HEK293 (cell line): Measurements from ENCODE around the gene MOSPD3.

Experiments used
- HOXC10 ChIP-seq: sonication (generic); formaldehyde crosslinking; IDR thresholded peaks from 2 replicates; pipeline ENCODE4 v1.8.1; 2023; ENCODE audit warnings: mild to moderate bottlenecking, missing genetic modification reagents
- KLF16 ChIP-seq: fragments of 450-650 bp; formaldehyde crosslinking; IDR thresholded peaks from 2 replicates; pipeline ENCODE4 v1.5.1; 2017; ENCODE audit warnings: missing biosample characterization, missing genetic modification characterization
- KLF7 ChIP-seq: fragments of 450-650 bp; formaldehyde crosslinking; IDR thresholded peaks from 2 replicates; pipeline ENCODE4 v1.5.1; 2016; ENCODE audit warnings: missing biosample characterization, missing genetic modification characterization, borderline replicate concordance
- MYNN ChIP-seq: fragments of 450-650 bp; formaldehyde crosslinking; IDR thresholded peaks from 2 replicates; pipeline ENCODE4 v1.5.1; 2016; ENCODE audit warnings: missing biosample characterization, missing genetic modification characterization, borderline replicate concordance
- ZEB2 ChIP-seq: fragments of 450-650 bp; formaldehyde crosslinking; IDR thresholded peaks from 2 replicates; pipeline ENCODE4 v1.5.1; 2016; ENCODE audit warnings: missing biosample characterization, missing genetic modification characterization
- ZNF121 ChIP-seq: fragments of 450-650 bp; formaldehyde crosslinking; IDR thresholded peaks from 2 replicates; pipeline ENCODE4 v1.5.1; 2016; ENCODE audit warnings: missing biosample characterization, missing genetic modification characterization
- ZNF140 ChIP-seq: fragments of 450-650 bp; formaldehyde crosslinking; IDR thresholded peaks from 2 replicates; pipeline ENCODE4 v1.5.1; 2016; ENCODE audit warnings: missing biosample characterization, missing genetic modification characterization
- ZNF16 ChIP-seq: fragments of 450-650 bp; formaldehyde crosslinking; IDR thresholded peaks from 2 replicates; pipeline ENCODE4 v1.5.1; 2016; ENCODE audit warnings: low read depth, missing biosample characterization, missing genetic modification characterization
- ZNF202 ChIP-seq: fragments of 450-650 bp; formaldehyde crosslinking; IDR thresholded peaks from 2 replicates; pipeline ENCODE4 v1.5.1; 2016; ENCODE audit warnings: missing biosample characterization, missing genetic modification characterization, borderline replicate concordance
- ZNF211 ChIP-seq: fragments of 450-650 bp; formaldehyde crosslinking; IDR thresholded peaks from 2 replicates; pipeline ENCODE4 v1.5.1; 2016; ENCODE audit warnings: low read depth, missing biosample characterization, missing genetic modification characterization
- ZNF239 ChIP-seq: fragments of 450-650 bp; formaldehyde crosslinking; IDR thresholded peaks from 2 replicates; pipeline ENCODE4 v1.5.1; 2016; ENCODE audit warnings: missing biosample characterization, missing genetic modification characterization
- ZNF394 ChIP-seq: fragments of 450-650 bp; formaldehyde crosslinking; IDR thresholded peaks from 2 replicates; pipeline ENCODE4 v1.5.1; 2016; ENCODE audit warnings: missing biosample characterization, missing genetic modification characterization, mild to moderate bottlenecking, moderate library complexity, borderline replicate concordance
- ZNF501 ChIP-seq: fragments of 450-650 bp; formaldehyde crosslinking; IDR thresholded peaks from 2 replicates; pipeline ENCODE4 v1.5.1; 2016; ENCODE audit warnings: missing biosample characterization, missing genetic modification characterization
- ZNF510 ChIP-seq: fragments of 450-650 bp; formaldehyde crosslinking; IDR thresholded peaks from 2 replicates; pipeline ENCODE4 v1.5.1; 2018; ENCODE audit warnings: mild to moderate bottlenecking, missing genetic modification characterization, missing biosample characterization; ENCODE audit not compliant: insufficient replicate concordance
- ZNF561 ChIP-seq: fragments of 450-650 bp; IDR thresholded peaks from 2 replicates; pipeline ENCODE4 v1.5.1; 2018; ENCODE audit warnings: missing biosample characterization, missing genetic modification characterization, borderline replicate concordance
- ZNF747 ChIP-seq: fragments of 450-650 bp; formaldehyde crosslinking; IDR thresholded peaks from 2 replicates; pipeline ENCODE4 v1.5.1; 2016; ENCODE audit warnings: missing biosample characterization, missing genetic modification characterization
- ZSCAN16 ChIP-seq: fragments of 450-650 bp; formaldehyde crosslinking; IDR thresholded peaks from 2 replicates; pipeline ENCODE4 v1.5.1; 2016; ENCODE audit warnings: missing biosample characterization, missing genetic modification characterization
- TF ChIP-seq, protein P1 (sequence below): fragments of 450-650 bp; formaldehyde crosslinking; IDR thresholded peaks from 2 replicates; pipeline ENCODE4 v1.5.1; 2016; ENCODE audit warnings: missing biosample characterization, missing genetic modification characterization, low read depth
- TF ChIP-seq, protein P2 (sequence below): fragments of 450-650 bp; formaldehyde crosslinking; IDR thresholded peaks from 2 replicates; pipeline ENCODE4 v1.5.1; 2017; ENCODE audit warnings: missing biosample characterization, mild to moderate bottlenecking, missing genetic modification characterization, moderate library complexity
- TF ChIP-seq, protein P3 (sequence below): fragments of 450-650 bp; formaldehyde crosslinking; IDR thresholded peaks from 2 replicates; pipeline ENCODE4 v1.5.1; 2016; ENCODE audit warnings: missing biosample characterization, missing genetic modification characterization
- TF ChIP-seq, protein P4 (sequence below): sonication (generic); formaldehyde crosslinking; IDR thresholded peaks from 2 replicates; pipeline ENCODE4 v1.8.1; 2022; ENCODE audit warnings: mild to moderate bottlenecking, moderate library complexity, missing genetic modification reagents
- TF ChIP-seq, protein P5 (sequence below): fragments of 450-650 bp; formaldehyde crosslinking; conservative IDR thresholded peaks from 2 replicates; pipeline ENCODE4 v1.5.1; 2016; ENCODE audit warnings: low read depth, missing biosample characterization, missing genetic modification characterization
- TF ChIP-seq, protein P6 (sequence below): fragments of 450-650 bp; formaldehyde crosslinking; IDR thresholded peaks from 2 replicates; pipeline ENCODE4 v1.5.1; 2017; ENCODE audit warnings: missing biosample characterization, missing genetic modification characterization

Gene MOSPD3

DNA sequence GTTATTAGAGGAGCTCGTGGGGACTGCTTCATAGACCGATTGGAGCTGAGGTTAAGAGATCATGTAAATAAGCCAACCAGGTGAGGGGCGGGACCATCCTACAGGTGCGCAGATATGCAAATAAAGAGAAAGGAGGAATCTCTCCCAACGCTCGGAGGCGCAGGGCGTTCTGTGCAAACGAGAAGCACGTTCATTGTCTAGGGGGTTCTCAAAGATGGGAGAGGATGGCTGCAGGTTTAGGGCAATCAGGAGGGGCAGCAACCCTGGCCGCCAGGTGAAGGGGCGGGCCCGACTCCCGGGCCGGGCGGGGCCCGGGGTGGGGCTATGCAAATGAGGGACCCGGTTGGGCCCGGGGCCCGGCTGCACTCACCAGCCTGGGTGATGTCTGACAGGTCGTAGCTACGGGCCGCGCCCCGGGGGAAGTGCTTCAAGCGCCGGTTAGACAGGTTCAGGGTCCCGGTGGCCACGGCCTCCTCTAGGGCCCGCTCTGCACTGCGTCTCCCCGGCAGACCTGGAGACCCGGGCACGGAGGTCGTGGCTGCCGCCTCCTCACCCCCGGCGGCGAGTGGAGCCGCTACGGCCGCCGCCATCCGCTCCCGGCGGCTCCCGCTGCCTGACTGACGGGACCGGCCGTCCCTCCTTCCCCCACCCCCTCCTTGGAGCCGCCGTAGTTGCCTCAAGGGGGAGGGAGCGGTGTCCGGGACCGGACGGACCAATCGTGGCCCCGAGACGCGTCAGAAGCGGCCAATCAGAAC lies 26.7 kb upstream of the MOSPD3 start, which contains the start of gene LRCH4 (continued):
- no peak for TF ChIP-seq HOXC10 (CRISPR knock-in tag)
- TF ChIP-seq, protein P1, sequence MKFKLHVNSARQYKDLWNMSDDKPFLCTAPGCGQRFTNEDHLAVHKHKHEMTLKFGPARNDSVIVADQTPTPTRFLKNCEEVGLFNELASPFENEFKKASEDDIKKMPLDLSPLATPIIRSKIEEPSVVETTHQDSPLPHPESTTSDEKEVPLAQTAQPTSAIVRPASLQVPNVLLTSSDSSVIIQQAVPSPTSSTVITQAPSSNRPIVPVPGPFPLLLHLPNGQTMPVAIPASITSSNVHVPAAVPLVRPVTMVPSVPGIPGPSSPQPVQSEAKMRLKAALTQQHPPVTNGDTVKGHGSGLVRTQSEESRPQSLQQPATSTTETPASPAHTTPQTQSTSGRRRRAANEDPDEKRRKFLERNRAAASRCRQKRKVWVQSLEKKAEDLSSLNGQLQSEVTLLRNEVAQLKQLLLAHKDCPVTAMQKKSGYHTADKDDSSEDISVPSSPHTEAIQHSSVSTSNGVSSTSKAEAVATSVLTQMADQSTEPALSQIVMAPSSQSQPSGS = no peak
- TF ChIP-seq KLF7 (tag by site-specific recombination) = 0 out of 2 replicates have a peak, but pooled peaks have one; percentile 65
- TF ChIP-seq, protein P2, sequence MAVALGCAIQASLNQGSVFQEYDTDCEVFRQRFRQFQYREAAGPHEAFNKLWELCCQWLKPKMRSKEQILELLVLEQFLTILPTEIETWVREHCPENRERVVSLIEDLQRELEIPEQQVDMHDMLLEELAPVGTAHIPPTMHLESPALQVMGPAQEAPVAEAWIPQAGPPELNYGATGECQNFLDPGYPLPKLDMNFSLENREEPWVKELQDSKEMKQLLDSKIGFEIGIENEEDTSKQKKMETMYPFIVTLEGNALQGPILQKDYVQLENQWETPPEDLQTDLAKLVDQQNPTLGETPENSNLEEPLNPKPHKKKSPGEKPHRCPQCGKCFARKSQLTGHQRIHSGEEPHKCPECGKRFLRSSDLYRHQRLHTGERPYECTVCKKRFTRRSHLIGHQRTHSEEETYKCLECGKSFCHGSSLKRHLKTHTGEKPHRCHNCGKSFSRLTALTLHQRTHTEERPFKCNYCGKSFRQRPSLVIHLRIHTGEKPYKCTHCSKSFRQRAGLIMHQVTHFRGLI (tag by site-specific recombination) = peak; percentile 64; the same call in 1 of the 2 replicates
- TF ChIP-seq ZNF239 = peak; percentile 69; the same call in 1 of the 2 replicates
- TF ChIP-seq ZNF510 = no peak
- TF ChIP-seq ZNF501 (tag by site-specific recombination) = peak; percentile 98
- no peak for TF ChIP-seq ZNF121 (tag by site-specific recombination)
- peak; percentile 75; the same call in 1 of the 2 replicates for TF ChIP-seq ZNF394
- TF ChIP-seq, protein P3, sequence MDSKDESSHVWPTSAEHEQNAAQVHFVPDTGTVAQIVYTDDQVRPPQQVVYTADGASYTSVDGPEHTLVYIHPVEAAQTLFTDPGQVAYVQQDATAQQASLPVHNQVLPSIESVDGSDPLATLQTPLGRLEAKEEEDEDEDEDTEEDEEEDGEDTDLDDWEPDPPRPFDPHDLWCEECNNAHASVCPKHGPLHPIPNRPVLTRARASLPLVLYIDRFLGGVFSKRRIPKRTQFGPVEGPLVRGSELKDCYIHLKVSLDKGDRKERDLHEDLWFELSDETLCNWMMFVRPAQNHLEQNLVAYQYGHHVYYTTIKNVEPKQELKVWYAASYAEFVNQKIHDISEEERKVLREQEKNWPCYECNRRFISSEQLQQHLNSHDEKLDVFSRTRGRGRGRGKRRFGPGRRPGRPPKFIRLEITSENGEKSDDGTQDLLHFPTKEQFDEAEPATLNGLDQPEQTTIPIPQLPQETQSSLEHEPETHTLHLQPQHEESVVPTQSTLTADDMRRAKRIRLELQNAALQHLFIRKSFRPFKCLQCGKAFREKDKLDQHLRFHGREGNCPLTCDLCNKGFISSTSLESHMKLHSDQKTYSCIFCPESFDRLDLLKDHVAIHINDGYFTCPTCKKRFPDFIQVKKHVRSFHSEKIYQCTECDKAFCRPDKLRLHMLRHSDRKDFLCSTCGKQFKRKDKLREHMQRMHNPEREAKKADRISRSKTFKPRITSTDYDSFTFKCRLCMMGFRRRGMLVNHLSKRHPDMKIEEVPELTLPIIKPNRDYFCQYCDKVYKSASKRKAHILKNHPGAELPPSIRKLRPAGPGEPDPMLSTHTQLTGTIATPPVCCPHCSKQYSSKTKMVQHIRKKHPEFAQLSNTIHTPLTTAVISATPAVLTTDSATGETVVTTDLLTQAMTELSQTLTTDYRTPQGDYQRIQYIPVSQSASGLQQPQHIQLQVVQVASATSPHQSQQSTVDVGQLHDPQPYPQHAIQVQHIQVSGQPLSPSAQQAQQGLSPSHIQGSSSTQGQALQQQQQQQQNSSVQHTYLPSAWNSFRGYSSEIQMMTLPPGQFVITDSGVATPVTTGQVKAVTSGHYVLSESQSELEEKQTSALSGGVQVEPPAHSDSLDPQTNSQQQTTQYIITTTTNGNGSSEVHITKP (tag by site-specific recombination) = no peak
- TF ChIP-seq, protein P4, sequence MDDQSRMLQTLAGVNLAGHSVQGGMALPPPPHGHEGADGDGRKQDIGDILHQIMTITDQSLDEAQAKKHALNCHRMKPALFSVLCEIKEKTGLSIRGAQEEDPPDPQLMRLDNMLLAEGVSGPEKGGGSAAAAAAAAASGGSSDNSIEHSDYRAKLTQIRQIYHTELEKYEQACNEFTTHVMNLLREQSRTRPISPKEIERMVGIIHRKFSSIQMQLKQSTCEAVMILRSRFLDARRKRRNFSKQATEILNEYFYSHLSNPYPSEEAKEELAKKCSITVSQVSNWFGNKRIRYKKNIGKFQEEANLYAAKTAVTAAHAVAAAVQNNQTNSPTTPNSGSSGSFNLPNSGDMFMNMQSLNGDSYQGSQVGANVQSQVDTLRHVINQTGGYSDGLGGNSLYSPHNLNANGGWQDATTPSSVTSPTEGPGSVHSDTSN (CRISPR knock-in tag) = no peak
- TF ChIP-seq ZNF202 (tag by site-specific recombination) = no peak
- peak; percentile 96 for TF ChIP-seq KLF16 (tag by site-specific recombination)
- no peak for TF ChIP-seq ZNF747 (tag by site-specific recombination)
- no peak for TF ChIP-seq ZNF16 (tag by site-specific recombination)
- TF ChIP-seq ZNF211 (tag by site-specific recombination) = no peak
- TF ChIP-seq ZNF561 (tag by site-specific recombination) = no peak; the same call in 1 of the 2 replicates
- TF ChIP-seq, protein P5, sequence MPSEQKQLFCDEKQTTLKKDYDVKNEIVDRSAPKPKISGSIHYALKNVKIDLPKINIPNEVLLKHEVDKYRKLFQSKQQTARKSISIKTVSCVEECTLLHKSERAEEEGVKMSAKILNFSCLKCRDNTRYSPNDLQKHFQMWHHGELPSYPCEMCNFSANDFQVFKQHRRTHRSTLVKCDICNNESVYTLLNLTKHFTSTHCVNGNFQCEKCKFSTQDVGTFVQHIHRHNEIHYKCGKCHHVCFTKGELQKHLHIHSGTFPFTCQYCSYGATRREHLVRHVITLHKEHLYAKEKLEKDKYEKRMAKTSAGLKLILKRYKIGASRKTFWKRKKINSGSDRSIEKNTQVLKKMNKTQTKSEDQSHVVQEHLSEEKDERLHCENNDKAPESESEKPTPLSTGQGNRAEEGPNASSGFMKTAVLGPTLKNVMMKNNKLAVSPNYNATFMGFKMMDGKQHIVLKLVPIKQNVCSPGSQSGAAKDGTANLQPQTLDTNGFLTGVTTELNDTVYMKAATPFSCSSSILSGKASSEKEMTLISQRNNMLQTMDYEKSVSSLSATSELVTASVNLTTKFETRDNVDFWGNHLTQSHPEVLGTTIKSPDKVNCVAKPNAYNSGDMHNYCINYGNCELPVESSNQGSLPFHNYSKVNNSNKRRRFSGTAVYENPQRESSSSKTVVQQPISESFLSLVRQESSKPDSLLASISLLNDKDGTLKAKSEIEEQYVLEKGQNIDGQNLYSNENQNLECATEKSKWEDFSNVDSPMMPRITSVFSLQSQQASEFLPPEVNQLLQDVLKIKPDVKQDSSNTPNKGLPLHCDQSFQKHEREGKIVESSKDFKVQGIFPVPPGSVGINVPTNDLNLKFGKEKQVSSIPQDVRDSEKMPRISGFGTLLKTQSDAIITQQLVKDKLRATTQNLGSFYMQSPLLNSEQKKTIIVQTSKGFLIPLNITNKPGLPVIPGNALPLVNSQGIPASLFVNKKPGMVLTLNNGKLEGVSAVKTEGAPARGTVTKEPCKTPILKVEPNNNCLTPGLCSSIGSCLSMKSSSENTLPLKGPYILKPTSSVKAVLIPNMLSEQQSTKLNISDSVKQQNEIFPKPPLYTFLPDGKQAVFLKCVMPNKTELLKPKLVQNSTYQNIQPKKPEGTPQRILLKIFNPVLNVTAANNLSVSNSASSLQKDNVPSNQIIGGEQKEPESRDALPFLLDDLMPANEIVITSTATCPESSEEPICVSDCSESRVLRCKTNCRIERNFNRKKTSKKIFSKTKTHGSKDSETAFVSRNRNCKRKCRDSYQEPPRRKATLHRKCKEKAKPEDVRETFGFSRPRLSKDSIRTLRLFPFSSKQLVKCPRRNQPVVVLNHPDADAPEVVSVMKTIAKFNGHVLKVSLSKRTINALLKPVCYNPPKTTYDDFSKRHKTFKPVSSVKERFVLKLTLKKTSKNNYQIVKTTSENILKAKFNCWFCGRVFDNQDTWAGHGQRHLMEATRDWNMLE = 0 out of 2 replicates have a peak, but pooled peaks have one; percentile 33
- peak; percentile 95 for TF ChIP-seq ZEB2 (tag by site-specific recombination)
- TF ChIP-seq, protein P6, sequence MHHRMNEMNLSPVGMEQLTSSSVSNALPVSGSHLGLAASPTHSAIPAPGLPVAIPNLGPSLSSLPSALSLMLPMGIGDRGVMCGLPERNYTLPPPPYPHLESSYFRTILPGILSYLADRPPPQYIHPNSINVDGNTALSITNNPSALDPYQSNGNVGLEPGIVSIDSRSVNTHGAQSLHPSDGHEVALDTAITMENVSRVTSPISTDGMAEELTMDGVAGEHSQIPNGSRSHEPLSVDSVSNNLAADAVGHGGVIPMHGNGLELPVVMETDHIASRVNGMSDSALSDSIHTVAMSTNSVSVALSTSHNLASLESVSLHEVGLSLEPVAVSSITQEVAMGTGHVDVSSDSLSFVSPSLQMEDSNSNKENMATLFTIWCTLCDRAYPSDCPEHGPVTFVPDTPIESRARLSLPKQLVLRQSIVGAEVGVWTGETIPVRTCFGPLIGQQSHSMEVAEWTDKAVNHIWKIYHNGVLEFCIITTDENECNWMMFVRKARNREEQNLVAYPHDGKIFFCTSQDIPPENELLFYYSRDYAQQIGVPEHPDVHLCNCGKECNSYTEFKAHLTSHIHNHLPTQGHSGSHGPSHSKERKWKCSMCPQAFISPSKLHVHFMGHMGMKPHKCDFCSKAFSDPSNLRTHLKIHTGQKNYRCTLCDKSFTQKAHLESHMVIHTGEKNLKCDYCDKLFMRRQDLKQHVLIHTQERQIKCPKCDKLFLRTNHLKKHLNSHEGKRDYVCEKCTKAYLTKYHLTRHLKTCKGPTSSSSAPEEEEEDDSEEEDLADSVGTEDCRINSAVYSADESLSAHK (tag by site-specific recombination) = peak; percentile 65
- TF ChIP-seq ZSCAN16 (tag by site-specific recombination) = 0 out of 2 replicates have a peak, but pooled peaks have one; percentile 58
- TF ChIP-seq ZNF140 (tag by site-specific recombination) = no peak
- peak; percentile 20; the same call in 1 of the 2 replicates for TF ChIP-seq MYNN
